HG03097 (cell line): ENCODE data around the gene TBCB.
"Not testable (repeated sequence)": the region's sequence is repeated elsewhere in the genome, so short reads cannot be mapped to it uniquely, and the experiment has no call there.

Experiments
- ATAC-seq: cut with Tn5 transposase; IDR thresholded peaks from one replicate; pipeline ENCODE4 v1.9.1; 2021; ENCODE audit not compliant: unreplicated experiment, low FRiP score

TBCB gene

DNA sequence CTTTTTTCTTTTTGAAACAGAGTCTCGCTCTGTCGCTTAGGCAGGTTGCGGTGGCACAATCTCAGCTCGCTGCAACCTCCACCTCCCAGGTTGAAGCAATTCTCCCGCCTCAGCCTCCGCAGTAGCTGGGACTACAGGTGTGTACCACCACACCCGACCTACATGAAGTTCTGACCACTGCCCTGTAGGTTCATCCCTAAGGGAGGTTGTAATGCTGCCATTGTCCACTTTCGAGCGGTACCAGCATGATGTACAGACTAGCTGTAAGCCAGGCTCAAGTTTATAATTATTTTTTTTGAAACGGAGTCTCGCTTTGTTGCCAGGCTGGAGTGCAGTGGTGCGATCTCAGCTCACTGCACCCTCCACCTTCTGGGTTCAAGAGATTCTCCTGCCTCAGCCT is 48.5 kb downstream of the TBCB start:
- no peak for ATAC-seq

DNA sequence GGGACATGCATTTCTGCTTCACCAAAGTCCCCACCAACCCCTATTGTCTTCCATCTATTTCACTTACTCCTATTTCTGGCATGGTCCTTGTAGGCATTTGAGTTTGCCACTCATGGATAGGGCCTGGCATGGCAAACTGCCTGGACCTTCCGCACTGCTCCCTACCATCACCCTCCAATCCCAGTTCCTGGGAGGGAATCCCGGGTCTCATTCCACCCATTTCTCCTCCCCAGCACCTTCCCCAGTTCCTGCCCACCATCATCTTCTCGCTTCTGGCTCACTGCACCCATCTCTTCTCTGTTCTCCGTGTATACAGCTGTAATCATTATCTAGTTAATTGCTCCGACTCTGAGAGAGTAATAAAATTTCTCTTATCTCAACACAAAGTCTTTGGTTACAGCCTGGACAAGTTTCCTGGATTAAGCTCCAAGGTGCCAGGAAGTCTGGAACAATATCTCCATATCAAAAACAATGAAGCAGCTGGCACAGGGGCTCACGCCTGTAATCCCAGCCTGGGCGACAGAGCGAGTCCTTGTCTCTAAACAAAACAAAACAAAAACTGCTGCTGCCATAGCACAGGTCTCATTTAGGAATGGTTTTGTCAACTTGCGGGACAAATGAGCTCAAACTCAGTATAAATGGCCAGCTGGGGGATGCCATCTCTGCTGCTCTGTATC is 54.0 kb downstream of the TBCB start:
- no peak for ATAC-seq

DNA sequence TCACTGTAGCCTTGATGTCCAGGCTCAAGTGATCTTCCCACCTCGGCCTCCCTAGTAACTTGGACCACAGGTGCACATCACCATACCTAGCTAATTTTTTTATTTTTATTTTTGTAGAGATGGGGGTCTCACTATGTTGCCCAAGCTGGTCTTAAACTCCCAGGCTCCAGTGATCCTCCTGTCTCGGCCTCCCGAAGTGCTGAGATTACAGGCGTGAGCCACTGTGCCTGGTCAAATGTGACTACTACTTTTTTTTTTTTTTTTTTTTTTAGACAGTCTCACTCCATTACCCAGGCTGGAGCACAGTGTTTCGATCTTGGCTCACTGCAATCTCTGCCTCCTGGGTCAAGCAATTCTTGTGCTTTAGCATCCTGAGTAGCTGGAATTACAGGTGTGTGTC is 57.6 kb downstream of the TBCB start:
- ATAC-seq: no peak

DNA sequence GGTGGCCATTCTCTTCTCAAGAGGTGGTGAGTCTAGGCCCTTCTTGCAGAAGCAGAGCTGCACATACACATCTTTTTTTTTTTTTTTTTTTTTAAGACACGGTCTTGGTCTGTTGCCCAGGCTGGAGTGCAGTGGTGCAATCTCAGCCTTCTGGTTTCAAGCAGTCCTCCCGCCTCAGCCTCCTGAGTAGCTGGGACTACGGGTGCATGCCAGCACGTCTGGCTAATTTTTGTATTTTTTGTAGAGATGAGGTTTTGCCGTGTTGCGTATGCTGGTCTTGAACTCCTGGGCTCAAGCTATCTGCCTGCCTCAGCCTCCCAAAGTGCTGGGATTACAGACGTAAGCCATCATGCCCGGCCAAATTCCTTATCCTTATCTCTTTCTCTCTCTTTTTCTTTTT is 58.6 kb downstream of the TBCB start:
- not testable (repeated sequence) for ATAC-seq
